ENCODE data around the gene ELP4.

ELP4 gene

DNA sequence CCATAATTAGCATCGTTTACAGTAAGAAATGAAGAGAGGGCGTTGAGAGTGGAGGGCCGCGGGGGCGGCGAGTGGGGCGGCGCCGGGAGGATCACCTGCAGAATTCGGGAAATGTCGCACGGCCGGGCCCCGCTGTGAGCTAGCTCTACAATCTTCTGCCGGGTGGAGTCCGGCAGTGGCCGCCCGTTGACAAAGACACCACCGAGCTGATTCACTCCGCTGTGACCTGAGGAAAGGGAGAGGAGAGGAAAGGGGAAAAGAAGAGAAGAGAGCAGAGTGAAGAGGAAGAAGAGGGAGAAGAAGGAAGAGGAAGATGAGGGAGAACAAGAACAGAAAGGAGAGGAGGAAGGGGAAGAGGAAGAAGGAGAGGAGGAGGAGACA lies 293.0 kb downstream of the ELP4 start:
- DNase-seq = no peak

DNA sequence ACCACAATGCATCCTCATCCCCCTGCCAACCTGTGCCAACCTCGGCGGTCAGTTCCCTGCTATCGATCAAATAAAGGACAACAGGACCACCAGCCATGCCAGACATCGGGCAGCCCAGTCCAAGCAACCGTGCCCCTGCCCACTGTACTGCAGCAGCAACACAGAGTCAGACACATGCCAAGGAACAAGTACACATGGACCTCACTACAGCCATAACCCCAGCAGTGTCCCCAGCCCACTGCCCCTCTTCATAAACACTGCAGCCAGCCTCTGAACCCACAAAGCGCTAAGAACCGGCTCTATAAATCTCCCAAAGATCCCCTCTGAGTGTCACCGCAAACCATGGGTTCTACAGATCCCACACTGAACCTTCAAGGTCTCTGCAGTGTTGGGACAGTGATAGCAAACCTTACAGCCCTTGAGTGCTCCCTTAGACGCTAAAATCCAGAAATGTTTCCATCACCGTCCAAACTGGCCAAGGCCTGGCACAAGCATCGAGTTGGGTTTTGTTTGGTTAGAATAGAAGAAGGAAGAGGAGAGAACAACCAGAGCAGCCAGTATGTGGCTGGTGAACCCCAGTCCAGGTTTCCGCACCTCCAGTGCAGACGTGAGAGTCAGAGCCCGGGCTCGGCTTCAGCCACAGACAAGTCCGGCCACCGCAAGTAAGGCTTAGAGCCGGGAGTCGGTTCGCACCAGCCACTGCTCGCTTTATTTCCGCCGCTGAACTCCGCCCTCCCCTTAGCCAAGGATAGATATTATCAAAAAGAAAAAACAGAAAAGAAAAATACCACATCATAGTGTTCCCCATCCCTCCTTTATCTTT lies 293.6 kb downstream of the ELP4 start:
- DNase-seq = no peak

DNA sequence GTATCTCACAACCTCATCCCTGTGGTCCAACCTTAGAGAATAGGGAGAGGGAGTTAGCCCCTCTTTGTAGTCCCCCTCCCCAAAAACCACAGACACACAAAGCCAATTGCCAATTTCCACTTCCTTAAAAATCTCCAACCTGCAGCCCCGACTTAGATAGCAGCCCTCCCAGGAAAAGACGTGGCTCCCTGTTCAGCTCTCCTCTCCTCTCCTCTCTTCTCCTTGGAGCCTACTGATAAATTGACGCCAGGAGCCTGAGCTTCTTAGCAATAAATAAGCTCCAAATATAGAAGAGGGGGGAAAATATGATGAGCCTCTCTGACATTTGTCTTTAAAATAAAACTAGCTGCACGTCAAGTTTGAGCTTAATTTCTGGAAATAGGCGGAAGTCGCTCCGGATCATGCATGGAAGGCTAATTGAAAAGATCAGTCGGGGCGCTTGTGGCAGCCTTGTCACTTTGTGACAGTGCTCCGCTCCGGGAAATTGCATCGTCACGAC lies 294.3 kb downstream of the ELP4 start:
- no peak for DNase-seq

DNA sequence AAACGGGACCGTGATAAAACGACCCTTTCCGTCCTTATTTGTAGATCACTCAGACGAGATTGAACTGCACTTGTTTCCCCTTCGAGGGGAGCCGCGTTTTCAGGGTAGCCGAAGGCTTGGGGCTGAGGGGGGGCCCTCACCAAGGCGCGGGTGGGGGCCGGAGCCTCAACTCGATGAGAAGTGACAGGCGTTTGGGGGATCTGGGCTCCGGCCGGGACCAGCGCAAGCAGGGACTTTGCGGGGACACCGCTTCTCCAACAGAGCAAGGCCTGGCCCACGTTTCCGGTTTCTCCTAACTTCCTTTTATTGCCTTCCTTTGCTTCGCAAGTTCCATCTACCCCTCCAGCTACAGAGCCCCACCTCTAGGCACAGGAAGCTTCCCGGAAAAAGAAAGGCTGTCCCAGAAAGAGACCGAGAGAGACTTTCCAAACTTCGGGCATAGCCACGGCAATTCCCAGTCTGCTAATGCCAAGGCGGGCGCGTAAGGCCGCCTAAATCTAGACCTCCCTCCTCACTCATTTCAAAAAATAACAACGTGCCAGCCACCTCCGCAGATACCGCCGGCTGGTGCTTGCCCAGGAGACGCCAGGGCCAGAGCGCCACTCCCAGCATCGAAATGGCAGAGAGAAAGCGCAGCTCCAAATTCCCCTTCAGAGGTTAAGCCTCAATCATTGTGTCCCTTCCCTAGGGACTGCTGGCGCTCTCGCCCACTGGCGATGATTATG lies 294.9 kb downstream of the ELP4 start:
- no peak for DNase-seq

DNA sequence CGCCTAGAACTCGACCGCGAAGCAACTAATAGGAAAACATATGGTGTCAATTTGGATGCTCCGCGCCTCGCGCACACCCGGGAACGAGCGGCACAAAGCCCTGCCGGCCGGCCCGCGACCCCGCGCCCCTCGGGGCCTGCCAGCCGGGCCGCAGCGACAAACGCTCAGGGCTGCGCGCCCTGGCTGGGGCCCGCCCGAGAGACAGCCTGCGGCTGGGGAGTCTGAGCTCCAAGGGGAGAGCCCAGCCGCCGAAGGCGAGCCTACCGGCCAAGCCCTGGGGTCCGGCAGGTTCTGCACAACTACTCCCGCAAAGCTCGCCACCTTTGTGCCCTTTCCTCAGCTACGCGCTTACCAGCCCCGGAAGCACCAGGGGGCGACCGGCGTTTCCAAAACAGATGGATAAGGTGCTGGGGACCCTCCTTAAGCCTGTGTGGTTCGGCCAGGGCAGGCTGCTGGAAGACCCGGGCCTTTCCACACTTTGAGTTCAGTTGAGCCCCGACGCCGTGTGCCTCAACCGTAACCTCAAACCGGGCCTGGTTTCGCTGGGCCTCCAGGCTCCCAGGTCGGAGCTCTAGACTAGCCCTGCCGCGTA lies 295.6 kb downstream of the ELP4 start:
- DNase-seq = no peak

DNA sequence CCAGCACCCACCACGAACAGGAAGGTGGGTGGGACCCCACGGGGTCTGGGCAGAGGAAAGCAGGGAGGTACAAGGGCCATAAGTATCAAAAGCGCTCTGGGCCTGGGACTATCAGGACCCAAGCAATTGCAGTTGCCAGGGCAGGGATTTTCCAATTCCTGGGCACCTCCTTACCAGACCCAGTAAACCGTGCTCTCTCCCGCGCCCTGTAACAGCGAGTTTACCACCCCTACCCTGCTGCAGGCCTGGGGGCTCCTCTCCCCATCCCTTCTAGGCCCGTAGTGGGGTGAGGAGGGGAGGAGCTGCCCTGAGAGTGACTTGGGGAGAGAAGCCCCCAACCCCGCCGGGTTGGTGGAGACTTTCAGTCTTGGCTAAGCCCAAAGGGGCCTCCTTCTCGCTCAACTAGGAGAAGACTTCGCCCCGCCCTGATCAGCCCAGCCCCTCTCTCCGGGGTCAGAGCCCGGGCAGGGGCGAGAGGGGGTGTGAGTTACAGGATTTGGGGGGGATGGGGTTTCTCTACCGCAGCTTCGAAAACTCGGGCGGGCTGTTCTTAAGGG lies 296.1 kb downstream of the ELP4 start:
- no peak for DNase-seq

DNA sequence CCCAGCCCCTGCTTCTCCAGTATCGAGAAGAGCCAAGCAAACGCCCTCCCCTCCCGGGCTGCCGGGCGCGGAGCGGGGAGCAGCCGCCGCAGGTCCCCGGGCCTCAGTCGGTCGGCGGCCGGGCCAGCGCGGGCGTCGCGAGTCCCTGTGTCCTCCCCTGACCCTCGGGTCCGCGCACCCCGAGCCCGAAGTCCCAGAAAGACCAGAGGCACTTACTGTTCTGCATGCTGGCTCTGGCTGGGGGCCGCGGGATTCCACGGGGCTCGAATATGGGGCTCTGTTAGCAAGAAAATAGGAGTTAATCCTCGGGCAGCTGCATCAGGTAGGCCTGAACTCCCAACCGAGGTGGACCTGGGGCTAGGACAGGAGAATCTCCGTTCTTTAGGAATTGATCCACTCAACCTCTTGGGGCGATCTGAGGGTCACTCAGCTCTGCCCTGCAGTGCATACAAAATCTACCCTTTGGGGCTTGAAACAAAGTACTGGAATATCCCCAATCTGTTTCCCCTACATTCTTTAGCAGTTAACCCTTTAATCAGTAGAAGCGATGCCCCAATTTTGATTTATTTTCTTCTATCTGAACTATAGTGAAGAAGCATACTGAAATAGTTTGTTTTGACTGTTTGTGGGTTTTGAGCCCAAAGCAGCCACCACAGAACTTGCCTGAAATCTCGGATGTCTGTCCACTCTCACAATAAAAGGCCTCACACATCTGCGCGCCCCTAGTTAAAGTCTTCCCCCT lies 296.8 kb downstream of the ELP4 start:
- DNase-seq = no peak

DNA sequence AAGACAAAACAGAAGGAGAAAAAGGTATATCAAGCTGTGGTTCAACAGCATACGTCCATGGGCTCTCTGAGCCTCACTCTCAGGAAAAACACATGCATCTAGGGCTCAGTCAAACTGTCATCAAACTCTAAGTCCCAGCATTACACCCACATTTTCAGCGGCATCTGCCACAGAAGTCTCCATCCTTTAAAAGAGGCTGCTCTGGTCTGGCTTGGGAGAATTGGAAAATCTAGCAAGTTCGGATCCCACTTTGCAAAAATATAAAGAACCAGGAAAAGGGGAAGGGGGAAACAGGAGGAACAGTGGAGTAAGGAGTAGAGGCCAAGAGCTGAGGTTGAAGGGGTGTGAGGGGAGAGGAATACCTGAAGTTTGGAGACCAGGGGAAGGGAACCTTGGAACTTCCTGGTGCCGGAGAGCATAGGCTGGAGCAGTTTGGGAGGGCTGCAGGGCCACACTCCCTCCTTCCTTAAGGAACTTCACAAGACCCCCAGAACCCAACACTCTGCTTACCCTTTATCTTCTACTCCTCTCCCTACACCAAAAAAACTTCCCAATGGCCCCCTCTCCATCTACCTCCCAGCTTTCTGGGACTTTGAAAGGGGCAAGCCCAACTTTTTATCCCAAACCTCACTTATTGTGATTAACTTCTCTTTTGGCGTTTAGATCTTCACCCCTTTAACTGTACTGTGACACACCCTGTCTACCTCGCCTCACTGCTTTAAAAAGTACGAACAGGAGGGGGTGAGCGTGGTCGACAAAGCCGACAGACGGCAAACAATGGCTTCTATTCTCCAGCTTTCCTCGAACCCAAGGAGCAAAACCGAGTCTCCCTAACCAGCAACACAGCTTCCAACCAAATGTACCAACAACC lies 297.6 kb downstream of the ELP4 start:
- no peak for DNase-seq

DNA sequence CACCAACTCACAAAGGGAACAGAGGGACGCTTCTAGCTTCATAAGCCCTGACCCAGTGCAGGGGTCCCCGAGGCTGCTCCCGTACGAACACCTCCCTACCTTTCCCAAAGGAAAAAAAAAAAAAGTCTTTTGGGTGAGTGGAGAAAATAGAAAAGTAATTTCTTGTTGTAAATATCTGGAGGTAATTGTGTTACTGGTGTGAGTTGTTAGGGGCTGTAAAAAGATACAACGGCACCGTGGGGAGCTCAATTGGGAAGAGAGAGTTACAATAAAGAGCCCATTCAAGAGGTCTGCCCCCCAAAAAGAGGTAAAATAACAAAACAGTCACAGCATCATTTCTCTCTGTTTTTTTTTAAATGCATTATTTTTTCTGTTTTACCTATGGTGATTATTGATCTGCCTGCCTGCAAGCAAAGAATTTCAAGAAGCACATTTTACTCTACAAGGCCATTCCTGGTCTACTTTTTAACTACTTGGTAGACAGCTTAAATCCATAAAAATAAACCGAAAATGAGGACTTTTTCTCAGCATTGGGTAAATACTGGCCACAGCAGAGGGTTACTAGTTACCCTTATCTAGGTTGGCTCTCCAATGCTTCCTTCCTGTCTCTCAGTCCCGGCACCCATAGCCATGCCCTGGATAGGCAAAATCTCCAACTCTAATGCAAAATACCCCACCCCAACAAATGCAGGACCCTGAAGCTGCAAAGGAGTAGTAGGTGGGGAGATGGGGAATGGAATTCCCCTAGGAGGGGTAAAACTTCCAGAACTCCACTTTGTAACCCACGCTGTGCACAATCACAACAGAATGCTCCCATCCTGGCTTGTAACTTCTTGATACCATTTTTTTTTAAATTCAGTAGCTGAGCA lies 298.5 kb downstream of the ELP4 start:
- no peak for DNase-seq

DNA sequence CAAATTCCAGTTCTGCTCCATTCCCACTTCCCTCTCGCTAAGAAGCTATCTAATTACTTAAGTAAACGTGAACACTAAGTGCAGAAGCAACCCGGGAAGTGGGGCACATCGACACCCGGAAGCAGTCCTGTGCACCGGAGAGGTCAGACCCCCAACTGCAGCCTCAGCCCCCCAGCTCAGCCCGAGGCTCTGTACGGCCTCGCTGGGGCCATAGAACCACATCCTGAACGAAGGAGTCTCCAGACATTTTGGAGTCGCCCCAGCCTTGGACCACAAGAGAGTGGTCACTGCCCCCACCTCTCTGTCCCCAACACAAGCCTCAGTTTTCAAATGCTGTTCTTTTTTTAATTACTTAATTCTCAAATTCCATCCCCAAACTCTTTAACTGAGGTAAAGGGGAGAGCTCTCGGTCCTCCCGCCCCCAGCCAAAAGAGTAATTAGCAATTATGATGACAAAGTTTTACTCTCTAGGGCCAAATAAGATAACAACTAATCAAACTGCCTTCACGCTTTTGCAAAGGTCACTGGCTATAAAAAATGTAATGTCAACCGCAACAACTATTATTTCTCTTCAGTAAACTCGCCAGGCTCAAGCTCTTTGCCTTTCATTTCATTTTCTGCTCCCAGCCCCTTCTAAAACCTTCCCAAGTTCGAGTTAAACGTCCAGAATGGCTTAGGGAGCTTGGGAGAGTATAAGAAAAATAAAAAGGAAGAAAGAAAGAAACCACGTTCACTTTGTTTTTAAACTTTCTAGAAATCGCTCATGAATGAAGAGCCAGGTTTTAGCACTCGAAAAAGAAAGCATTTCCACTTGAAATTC lies 299.4 kb downstream of the ELP4 start:
- no peak for DNase-seq

DNA sequence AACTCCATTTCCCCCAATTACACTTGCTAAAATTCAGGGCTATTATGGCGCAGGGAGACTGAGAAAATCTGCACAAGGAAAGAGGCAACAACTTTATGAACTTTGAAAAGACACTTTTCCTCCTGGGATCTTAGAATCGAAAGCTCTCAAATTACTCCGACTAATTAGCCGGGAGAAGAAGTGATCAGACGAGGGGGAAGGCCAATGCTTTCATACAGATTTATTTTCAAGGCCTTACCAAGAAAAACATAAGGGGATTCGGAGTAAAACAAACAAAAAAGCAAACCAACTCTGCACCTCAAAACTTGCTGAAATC lies 299.9 kb downstream of the ELP4 start:
- no peak for DNase-seq

DNA sequence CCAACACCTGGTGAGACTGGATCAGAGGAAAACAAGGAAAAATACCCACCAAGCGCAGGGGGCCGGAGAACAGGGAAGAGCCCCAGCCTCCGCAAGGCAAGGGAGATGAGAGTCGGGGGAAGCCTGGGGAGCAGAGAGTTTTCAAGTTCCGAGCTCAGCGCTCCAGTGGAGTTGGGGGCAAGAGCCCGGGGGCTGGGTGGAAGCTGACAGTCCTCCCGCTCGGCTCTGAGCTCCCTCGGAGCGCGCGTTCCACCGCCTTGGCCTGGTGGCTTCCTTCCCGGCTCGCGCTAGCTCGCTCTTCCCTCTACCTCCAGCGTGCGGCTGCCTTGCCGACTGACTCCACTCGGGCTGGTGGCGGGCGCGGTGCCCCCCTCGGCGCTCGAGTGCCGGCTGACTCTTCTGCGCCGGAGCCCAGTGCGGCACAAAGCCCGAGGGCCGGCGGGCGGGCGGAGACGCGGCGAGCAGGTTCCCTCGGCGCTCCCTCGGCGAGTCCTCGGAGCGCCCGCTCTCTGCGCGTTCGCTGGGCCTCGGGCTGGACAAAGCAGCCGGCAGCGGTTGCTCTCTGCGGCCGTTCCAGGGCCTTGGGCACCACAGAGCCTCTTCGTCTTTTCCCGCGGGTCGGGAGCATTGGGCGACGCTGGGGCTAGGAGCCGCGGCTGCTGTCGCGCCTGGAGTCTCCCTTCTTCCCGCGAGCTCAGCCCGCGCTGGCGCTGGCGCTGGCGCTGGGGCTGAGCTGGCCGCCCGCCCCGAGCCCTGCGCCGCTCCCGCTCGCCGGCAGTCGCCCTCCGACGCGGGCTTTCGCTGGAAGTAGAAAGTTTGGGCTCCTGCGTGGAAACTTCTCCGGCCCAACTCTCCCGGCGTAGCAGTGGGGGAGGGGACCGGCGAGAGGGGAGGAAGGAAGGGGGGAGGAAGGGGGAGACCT lies 300.6 kb downstream of the ELP4 start:
- no peak for DNase-seq

DNA sequence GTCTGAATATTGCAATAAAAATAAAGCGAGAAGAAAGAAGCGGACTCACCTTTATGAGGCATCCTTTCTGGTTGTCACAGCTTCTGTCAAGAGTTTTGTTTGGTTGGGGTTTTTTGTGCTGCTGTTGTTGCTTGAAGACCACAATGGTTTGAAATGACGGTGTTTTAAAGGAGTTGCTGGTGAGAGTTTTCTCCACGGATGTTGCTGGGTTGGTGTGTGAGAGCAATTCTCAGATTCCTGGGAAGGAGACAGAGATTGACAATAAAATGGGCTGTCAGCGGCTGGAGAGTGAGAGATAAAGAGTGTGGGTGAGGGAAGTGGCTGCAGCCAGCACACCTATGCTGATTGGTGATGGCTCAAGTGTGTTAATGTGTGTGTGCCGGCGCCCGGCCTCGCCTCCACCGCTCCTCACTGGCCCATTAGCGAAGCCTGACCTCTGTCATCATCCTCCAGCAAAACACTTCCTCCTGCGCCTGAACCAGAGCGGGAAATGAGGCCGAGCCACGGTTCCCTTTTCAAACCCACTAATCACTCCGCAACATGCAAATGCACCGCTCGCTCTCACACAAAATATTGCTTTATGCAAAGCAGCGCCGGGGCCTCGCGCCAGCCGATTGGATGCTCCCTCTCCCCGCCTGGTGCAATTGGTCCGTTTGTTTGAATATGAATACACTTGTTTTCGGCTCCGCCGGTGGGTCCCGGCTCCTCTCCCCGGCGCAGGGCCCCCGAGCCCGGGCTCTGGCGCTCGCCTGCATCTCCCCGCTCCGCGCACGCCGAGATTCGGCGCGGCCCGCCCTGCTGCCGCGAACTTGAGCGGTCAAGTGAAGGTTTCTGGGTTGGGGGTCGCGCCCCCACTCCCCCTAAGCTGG lies 301.4 kb downstream of the ELP4 start, which contains the start of gene PAX6:
TSS of gene PAX6 (minus strand) at position 544 of the 869 bp plus-strand sequence. CDS start 4,911 bp downstream, outside the sequence.
- no peak for DNase-seq

DNA sequence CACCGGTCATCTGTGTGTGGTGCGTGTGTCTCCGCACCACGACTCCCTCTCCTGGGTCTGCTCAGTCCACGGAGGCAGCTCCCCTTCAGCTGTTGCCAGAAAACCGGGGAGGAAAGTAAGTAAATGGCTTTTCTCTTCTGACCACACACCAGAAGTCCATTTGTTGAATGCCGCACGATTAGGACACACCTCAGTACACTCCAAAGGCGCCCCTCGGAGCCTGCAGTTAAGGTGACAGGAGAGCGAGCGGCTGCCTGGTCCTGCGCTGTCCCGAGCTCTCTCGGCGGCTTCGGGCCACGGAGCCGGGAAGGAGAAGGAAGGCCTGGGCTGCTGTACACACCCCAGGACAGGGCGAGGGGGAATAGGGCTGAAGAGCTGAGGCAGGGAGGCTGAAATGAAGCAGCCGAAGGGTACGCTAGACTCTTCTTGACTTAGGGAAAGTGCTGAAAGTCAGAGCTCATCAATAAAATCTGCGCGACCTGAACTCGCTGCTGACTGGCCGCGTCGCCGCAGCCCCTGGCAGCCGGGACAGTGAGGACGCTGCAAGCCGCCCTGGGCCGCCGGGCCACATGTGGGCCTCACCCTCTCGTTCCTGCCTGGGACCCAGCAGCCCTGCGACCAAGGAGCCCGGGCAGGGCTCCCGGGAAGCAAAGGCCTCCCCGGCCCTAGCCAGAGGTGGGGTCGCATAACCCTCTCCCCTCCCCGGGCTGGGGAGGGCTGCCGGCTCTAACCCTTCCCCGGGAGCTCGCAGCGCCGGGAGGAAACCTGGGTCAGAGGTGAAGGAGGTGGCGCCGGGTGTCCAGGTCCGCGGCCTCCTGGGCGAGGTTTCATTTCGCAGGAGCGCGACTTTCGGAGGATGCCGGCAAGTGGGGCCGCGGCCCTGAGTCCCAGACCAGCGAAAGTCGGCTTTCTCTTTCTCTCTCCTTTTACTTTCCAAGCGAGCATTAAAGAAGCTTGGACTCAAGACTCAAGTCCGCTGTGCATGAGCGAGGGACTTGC lies 303.1 kb downstream of the ELP4 start:
- no peak for DNase-seq

DNA sequence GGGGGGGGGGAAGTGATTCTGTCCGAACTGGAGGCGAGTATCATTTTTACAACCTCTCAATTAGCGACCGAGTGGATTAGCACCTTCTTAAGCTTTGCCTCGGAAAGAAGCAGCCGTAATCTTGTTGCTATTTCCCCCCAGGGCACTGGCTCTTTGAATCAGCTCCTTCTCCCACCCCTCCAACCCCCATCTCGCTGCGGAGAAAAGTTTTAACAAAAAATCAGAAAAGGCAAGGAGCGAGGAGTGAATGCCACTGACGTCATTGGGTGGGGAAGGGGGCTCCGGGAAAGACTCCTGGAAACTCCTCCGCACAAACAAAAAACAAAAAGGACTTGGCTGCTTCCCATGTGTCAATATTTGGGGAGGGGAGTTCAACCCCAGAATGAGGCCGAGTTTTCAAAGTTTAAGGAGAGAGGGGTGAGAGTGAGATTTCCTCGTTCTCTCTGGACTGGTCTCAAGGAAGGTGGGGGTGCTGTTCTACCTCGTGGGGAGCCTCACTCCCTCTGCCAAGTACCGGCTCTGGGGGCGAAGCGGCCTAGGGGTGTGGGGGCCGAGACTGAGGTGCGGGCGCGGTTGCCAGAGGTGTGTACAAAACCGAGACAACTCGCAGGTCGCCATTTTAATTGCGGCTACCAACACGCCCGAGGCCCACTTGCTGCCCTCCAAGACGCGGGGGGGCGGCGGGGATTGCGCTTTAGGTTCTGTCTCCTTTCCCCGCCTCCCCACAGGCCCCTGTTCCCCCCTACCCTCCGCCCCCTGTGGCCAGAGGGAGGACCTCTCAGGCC lies 304.0 kb downstream of the ELP4 start:
- DNase-seq = no peak
